Smooth muscle cell (in vitro differentiated cells): ENCODE data around the gene CSDE1. TPM values are rescaled to one million over a fixed set of nuclear protein-coding genes. Genes with fewer than 3 reads are reported as not detected.

Experiments used
- DNase-seq: peaks from one replicate; lab custom pipeline; 2025; ENCODE audit not compliant: unreplicated experiment; lab: John Stamatoyannopoulos, UW
- H2AFZ ChIP-seq: fragments of 200-600 bp; sonication (generic); 2 replicates; pipeline ENCODE4 v1.6.0; 2016; ENCODE audit warnings: antibody characterized with exemption, low read depth, mild to moderate bottlenecking
- H3F3A ChIP-seq: fragments of 200-600 bp; sonication (generic); 2 replicates; pipeline ENCODE4 v1.6.0; 2017; ENCODE audit warnings: antibody characterized with exemption, low read depth
- H3K27ac ChIP-seq: fragments of 200-600 bp; sonication (generic); 2 replicates; pipeline ENCODE4 v1.5.1; 2016; ENCODE audit warnings: low read depth, mild to moderate bottlenecking
- H3K27me3 ChIP-seq: fragments of 200-600 bp; sonication (generic); 2 replicates; pipeline ENCODE4 v1.6.1; 2016; ENCODE audit warnings: low read depth, mild to moderate bottlenecking
- H3K36me3 ChIP-seq: fragments of 200-600 bp; sonication (generic); 2 replicates; pipeline ENCODE4 v1.5.1; 2016; ENCODE audit warnings: low read depth
- H3K4me1 ChIP-seq: fragments of 200-600 bp; sonication (generic); 2 replicates; pipeline ENCODE4 v1.5.1; 2016; ENCODE audit warnings: low read depth
- H3K4me2 ChIP-seq: fragments of 200-600 bp; sonication (generic); 2 replicates; pipeline ENCODE4 v1.6.0; 2016; ENCODE audit warnings: mild to moderate bottlenecking
- H3K4me3 ChIP-seq: fragments of 200-600 bp; sonication (generic); 2 replicates; pipeline ENCODE4 v1.5.1; 2016; ENCODE audit warnings: mild to moderate bottlenecking
- H3K79me2 ChIP-seq: fragments of 200-600 bp; sonication (generic); 2 replicates; pipeline ENCODE4 v1.6.0; 2016; ENCODE audit warnings: low read depth, mild to moderate bottlenecking
- H3K9ac ChIP-seq: fragments of 200-600 bp; sonication (generic); 2 replicates; pipeline ENCODE4 v1.6.0; 2016; ENCODE audit warnings: low read depth
- H3K9me3 ChIP-seq: fragments of 200-600 bp; sonication (generic); replicated peaks from 2 replicates; pipeline ENCODE4 v1.5.1; 2016; ENCODE audit warnings: low read depth
- H4K20me1 ChIP-seq: fragments of 200-600 bp; sonication (generic); 2 replicates; pipeline ENCODE4 v1.6.0; 2016; ENCODE audit warnings: low read depth
- WGBS: methylation state at CpG from one replicate; pipeline ENCODE4 v1.1.7; 2016; ENCODE audit warnings: low lambda C conversion rate; 5-methylcytosine and 5-hydroxymethylcytosine counted together
- polyA plus RNA-seq: library from polyadenylated mRNA; unstranded; fragments of >200 nt; fragmentation: Nextera tagmentation; extraction: Ambion mirVana; gene quantifications from 2 replicates; pipeline ENCODE4 v1.2.1, GENCODE V29; 2016
- total RNA-seq: library from RNA; depleted of rRNA; stranded (reverse); fragments of >200 nt; gene quantifications from 2 replicates; pipeline ENCODE4 v1.2.3, GENCODE V29; 2014
- TF ChIP-seq, protein P1 (sequence below): fragments of 200-600 bp; sonication (generic); IDR thresholded peaks from 2 replicates; pipeline ENCODE4 v1.5.1; 2017; ENCODE audit warnings: borderline replicate concordance, mild to moderate bottlenecking, antibody characterized with exemption; ENCODE audit not compliant: insufficient read depth, poor library complexity, severe bottlenecking

The CSDE1 gene
- total and polyA plus RNA-seq, 2 experiments from 2014 or later: 173 to 768 TPM

DNA sequence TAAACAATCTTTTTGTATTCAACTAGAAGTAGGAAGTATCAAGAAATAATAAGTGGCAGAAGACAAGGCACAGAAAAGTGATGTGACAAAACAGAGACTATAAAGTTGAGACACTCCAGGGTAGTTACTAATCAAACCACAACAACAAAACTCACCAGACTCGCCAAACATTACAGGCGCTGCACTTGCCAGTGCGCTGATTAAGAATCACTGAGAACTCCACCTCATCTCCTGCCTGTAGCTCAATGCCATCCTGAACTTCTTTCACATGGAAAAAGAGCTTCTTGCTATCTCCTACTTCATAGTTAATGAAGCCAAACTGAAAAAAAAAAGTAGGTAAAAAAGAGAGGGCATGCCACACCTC, 38.4 kb downstream of the CSDE1 start:
- H3K27me3 ChIP-seq: no peaks in the 10 kb centered on the region
- H4K20me1 ChIP-seq: no peaks in the 10 kb centered on the region
- H3K79me2 ChIP-seq: peaks cover 26% of the 10 kb centered on the region
- H3K9me3 ChIP-seq: no peaks in the 10 kb centered on the region
- peaks cover 51% of the 10 kb centered on the region for H3F3A ChIP-seq
- H3K4me3 ChIP-seq: no peak overlapping the region
- H2AFZ ChIP-seq: no peak overlapping the region
- H3K4me2 ChIP-seq: peak overlapping the region; percentile 44
- peaks cover 22% of the 10 kb centered on the region for H3K36me3 ChIP-seq
- WGBS: 84% methylated on average over 3 of the region's 3 CpGs
- TF ChIP-seq, protein P1, sequence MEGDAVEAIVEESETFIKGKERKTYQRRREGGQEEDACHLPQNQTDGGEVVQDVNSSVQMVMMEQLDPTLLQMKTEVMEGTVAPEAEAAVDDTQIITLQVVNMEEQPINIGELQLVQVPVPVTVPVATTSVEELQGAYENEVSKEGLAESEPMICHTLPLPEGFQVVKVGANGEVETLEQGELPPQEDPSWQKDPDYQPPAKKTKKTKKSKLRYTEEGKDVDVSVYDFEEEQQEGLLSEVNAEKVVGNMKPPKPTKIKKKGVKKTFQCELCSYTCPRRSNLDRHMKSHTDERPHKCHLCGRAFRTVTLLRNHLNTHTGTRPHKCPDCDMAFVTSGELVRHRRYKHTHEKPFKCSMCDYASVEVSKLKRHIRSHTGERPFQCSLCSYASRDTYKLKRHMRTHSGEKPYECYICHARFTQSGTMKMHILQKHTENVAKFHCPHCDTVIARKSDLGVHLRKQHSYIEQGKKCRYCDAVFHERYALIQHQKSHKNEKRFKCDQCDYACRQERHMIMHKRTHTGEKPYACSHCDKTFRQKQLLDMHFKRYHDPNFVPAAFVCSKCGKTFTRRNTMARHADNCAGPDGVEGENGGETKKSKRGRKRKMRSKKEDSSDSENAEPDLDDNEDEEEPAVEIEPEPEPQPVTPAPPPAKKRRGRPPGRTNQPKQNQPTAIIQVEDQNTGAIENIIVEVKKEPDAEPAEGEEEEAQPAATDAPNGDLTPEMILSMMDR: no peak
- H3K4me1 ChIP-seq: peaks cover 17% of the 10 kb centered on the region
- peak overlapping the region; percentile 77 for H3K9ac ChIP-seq
- DNase-seq: no peak
- H3K27ac ChIP-seq: peak overlapping the region; percentile 99

DNA sequence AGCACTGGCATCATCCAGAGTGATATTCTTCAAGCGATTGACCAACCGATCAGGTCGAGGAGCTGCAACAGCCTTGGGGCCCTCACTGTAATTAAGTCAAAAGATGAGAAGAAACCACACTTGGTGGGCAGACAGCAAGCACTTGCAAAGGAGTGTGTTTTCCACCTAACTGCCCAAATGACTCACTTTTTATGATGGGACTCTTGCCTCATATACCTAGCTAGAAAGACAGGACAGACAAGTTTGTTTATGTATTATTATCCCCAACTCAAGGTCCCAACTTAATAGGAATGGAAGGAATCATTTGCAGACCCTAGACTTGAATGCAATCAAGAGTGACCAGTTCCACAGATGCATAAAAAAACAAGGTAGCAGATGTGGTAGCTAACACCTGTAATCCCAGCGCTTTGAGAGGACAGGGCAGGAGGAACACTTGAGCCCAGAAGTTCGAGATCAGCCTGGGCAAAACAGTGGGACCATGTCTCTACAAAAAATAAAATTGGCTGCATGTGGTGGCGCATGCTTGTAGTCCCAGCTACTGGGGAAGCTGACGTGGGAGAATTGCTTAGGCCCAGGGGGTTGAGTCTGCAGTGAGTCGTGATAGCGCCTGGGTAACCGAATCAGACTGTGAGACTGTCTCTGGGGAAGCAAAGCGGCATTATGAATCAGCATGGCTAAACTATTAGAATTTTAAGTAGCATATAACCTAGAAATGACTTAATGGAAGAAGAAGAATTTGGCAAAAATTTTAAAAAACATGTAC, 38.9 kb downstream of the CSDE1 start:
- Histone ChIP-seq H3K4me3 (no peak overlapping the region), H3K79me2 (peaks cover 30% of the 10 kb centered on the region), H3K27ac (peak overlapping the region; percentile 99), H3F3A (peaks cover 51% of the 10 kb centered on the region), H3K27me3 (no peaks in the 10 kb centered on the region), H3K4me1 (peaks cover 17% of the 10 kb centered on the region), H3K9me3 (no peaks in the 10 kb centered on the region), H4K20me1 (no peaks in the 10 kb centered on the region), H3K36me3 (peaks cover 17% of the 10 kb centered on the region), H3K4me2 (peak overlapping the region; percentile 44), H3K9ac (peak overlapping the region; percentile 77), H2AFZ (no peak overlapping the region)
- WGBS: 78% methylated on average over 11 of the region's 11 CpGs
- TF ChIP-seq, protein P1: no peak
- DNase-seq: no peak

DNA sequence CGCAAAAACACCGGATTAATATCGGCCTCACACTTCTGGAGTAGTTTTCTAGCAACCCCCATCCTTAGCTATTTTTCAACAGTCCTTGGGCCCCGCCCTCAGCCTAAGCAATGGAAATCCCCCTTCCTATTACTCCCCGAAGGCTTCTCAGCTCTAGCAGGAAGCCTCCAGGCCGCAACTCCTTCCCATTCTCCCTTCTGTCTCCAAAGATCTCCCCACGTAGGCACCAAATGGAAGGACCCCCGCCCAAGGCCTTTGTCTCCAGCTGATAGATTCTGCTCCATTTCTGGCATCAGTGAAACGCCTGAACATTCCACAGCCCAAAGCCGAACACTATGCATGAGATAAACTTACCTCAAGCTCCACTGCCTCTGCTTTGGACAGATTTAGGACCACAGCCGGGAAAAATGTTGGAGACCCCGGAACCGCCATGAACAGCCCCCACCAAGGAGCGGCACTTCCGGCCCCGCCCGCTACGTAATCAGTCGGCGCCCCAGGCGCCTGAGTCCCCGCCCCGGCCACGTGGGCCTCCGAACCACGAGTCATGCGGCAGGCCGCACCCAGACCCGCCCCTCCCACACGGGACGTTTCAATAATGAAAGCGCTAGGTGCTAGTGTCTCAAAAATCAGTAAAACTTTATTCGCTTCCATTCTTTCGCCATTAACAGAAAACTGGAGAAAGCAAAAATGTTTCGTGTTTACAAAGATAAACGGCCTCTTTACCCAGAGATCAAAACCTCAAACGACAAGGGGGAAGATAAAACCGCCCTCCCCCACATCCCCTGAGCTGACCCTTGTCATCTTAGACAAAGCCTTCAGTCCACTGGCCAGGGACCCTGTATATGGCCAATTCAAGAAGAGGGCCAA, 41.2 kb downstream of the CSDE1 start, which contains the start of gene NRAS:
TSS of gene NRAS (minus strand) at position 468 of the 867 bp plus-strand sequence. CDS start 611 bp downstream, outside the sequence.
- H4K20me1 ChIP-seq: peaks cover 13% of the 10 kb centered on the region
- H3K27me3 ChIP-seq: no peaks in the 10 kb centered on the region
- peaks cover 44% of the 10 kb centered on the region for H3K79me2 ChIP-seq
- peak within 1 kb of the TSS; percentile 99 for H3K27ac ChIP-seq
- peaks cover 17% of the 10 kb centered on the region for H3K4me1 ChIP-seq
- H3K4me3 ChIP-seq: peak within 1 kb of the TSS; percentile 83
- peak within 1 kb of the TSS; percentile 96 for H3K4me2 ChIP-seq
- no peak within 1 kb of the TSS for H2AFZ ChIP-seq
- peak within 1 kb of the TSS; percentile 100 for H3K9ac ChIP-seq
- DNase-seq: peak; percentile 59
- TF ChIP-seq, protein P1: no peak
- no peaks in the 10 kb centered on the region for H3K9me3 ChIP-seq
- peaks cover 22% of the 10 kb centered on the region for H3K36me3 ChIP-seq
- peaks cover 41% of the 10 kb centered on the region for H3F3A ChIP-seq
- WGBS: under 1% methylated on average over 38 of the region's 38 CpGs
